CD4-positive, CD25-positive, alpha-beta regulatory T cell (primary cell): ENCODE measurements around the gene DLX6. TPM values are rescaled to one million over a fixed set of nuclear protein-coding genes. Genes with fewer than 3 reads are reported as not detected.

Source experiments
- ATAC-seq, 2 donors: fragments of 150-1000 bp; cut with Tn5 transposase; one replicate each; pipeline ENCODE4 v1.10.0; 2021; ENCODE audit warnings: low read depth in 2 of 2, moderate number of reproducible peaks in 2 of 2, moderate library complexity in 1 of 2
- DNase-seq, 3 donors: peaks; one replicate each; pipeline versions ENCODE4 v3.0.0 to v3.0.0-alpha.2; 2012 to 2022; ENCODE audit warnings: mixed read lengths in 1 of 3
- H3K27ac ChIP-seq: one replicate; pipeline ENCODE4 v1.7.0; 2013; ENCODE audit warnings: mild to moderate bottlenecking, low read length; ENCODE audit not compliant: insufficient read depth, poor library complexity, severe bottlenecking
- H3K27me3 ChIP-seq: one replicate; pipeline ENCODE4 v1.7.0; 2013; ENCODE audit warnings: low read length; ENCODE audit not compliant: control insufficient read depth, insufficient read depth
- H3K36me3 ChIP-seq: one replicate; pipeline ENCODE4 v1.7.0; 2013; ENCODE audit warnings: mild to moderate bottlenecking, low read length, moderate library complexity; ENCODE audit not compliant: control insufficient read depth, insufficient read depth
- H3K4me1 ChIP-seq: 2 replicates; pipeline ENCODE4 v1.7.0; 2013; ENCODE audit warnings: mild to moderate bottlenecking, low read length; ENCODE audit not compliant: insufficient read depth, control insufficient read depth, poor library complexity, severe bottlenecking
- H3K4me3 ChIP-seq: one replicate; pipeline ENCODE4 v1.7.0; 2013; ENCODE audit warnings: low read depth, mild to moderate bottlenecking, low read length, moderate library complexity
- H3K9me3 ChIP-seq, 2 experiments: 1 replicate in 1 of 2; 2 replicates in 1 of 2; pipeline ENCODE4 v1.7.0; 2013; ENCODE audit warnings: low read length in 2 of 2, mild to moderate bottlenecking in 1 of 2, moderate library complexity in 1 of 2; ENCODE audit not compliant: control insufficient read depth in 2 of 2
- H3K27ac Mint-ChIP-seq, 3 donors: one replicate each; pipeline ENCODE4 v1.8.0; 2020 to 2022; ENCODE audit warnings: mild to moderate bottlenecking in 3 of 3, mixed read lengths in 3 of 3, moderate library complexity in 2 of 3
- H3K27me3 Mint-ChIP-seq: one replicate; pipeline ENCODE4 v1.8.0; 2022; ENCODE audit warnings: mild to moderate bottlenecking, mixed read lengths
- H3K36me3 Mint-ChIP-seq: one replicate; pipeline ENCODE4 v1.8.0; 2020; ENCODE audit warnings: mixed read lengths
- H3K4me1 Mint-ChIP-seq, 4 donors: one replicate each; pipeline ENCODE4 v1.8.0; 2020 to 2022; ENCODE audit warnings: mixed read lengths in 4 of 4, mild to moderate bottlenecking in 1 of 4
- H3K4me3 Mint-ChIP-seq, 4 donors: one replicate each; pipeline ENCODE4 v1.8.0; 2020 to 2022; ENCODE audit warnings: mild to moderate bottlenecking in 4 of 4, mixed read lengths in 4 of 4, moderate library complexity in 3 of 4
- H3K9me3 Mint-ChIP-seq, 7 donors: one replicate each; pipeline ENCODE4 v1.8.0; 2020 to 2022; ENCODE audit warnings: mixed read lengths in 7 of 7, mild to moderate bottlenecking in 3 of 7, moderate library complexity in 2 of 7
- polyA plus RNA-seq, 4 donors: library from polyadenylated mRNA; unstranded; fragments of 300-500 nt; fragmentation: Illumina TruSeq; gene quantifications; one replicate each; pipeline ENCODE4 v1.2.3, GENCODE V29; 2021
- total RNA-seq: library from RNA; stranded (reverse); gene quantifications from one replicate; pipeline ENCODE4 v1.2.3, GENCODE V29; 2022

DLX6 gene
- total and polyA plus RNA-seq, 5 donors from 2014 or later = not detected

DNA sequence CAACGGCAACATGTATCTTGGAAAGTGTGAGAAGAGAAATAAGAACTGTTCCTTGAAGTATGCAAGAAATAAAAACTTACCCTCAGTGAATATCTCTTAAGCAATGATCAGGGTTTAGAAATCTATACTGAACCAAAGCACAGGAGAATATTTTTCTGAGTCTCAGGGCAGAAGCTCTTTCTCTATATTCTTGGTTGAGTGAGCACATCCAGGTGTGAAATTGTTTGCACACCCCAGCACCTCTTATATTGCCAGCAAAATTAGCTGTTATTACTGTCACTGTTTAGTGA, 8.4 kb downstream of the DLX6 start:
- Mint-ChIP-seq H3K27me3 (peaks cover 100% of the 10 kb centered on the region), H3K4me1 (peaks cover 0 to 9% (median 4%) of the 10 kb centered on the region in 4 donors), H3K27ac (no peak overlapping the region), H3K36me3 (peaks cover 3% of the 10 kb centered on the region), H3K9me3 (peaks cover 0 to 13% (median 2%) of the 10 kb centered on the region in 7 donors), H3K4me3 (no peak overlapping the region)
- Histone ChIP-seq H3K4me3 (no peak overlapping the region), H3K27me3 (peaks cover 71% of the 10 kb centered on the region), H3K9me3 (peaks cover 4 to 8% of the 10 kb centered on the region in 2 experiments), H3K27ac (no peak overlapping the region), H3K4me1 (no peaks in the 10 kb centered on the region), H3K36me3 (no peaks in the 10 kb centered on the region)
- DNase-seq = no peak
- ATAC-seq = no peak

DNA sequence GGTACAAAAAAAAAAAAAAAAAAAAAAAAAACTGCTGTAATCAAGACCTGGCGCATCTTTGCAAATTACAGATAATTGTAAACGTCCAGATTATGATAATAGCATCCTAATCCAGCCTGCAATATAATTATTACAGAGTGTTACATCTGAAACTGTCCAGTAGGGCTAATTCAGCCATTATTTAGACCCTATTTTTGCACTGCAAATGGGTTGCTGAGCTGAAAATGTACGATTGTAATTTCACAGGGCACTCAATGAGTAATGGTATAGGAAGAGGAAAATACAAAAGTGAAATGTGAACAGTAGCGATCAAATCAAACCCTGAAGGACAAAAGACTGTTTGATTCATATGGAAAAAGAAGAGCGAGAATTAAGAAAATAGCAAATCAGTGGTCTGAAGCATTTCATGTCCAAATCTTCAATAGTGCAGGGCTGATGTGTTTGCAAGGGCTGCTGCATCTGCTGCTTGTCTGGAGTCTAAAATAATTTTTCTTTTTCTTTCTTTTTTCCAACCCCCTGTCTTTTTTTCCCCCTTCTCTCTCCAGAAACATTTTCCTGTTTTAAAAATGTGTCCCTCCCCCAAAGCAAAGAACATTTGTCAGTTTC, 8.9 kb downstream of the DLX6 start:
- Histone ChIP-seq H3K27ac (no peak overlapping the region), H3K27me3 (peaks cover 70% of the 10 kb centered on the region), H3K4me1 (no peaks in the 10 kb centered on the region), H3K36me3 (no peaks in the 10 kb centered on the region), H3K9me3 (peaks cover 4 to 8% of the 10 kb centered on the region in 2 experiments), H3K4me3 (no peak overlapping the region)
- Mint-ChIP-seq H3K4me1 (peaks cover 0 to 10% (median 4%) of the 10 kb centered on the region in 4 donors), H3K36me3 (peaks cover 3% of the 10 kb centered on the region), H3K27me3 (peaks cover 100% of the 10 kb centered on the region), H3K27ac (no peak overlapping the region), H3K9me3 (peaks cover 0 to 13% (median 4%) of the 10 kb centered on the region in 7 donors), H3K4me3 (no peak overlapping the region)
- ATAC-seq (no peak), DNase-seq (no peak)

DNA sequence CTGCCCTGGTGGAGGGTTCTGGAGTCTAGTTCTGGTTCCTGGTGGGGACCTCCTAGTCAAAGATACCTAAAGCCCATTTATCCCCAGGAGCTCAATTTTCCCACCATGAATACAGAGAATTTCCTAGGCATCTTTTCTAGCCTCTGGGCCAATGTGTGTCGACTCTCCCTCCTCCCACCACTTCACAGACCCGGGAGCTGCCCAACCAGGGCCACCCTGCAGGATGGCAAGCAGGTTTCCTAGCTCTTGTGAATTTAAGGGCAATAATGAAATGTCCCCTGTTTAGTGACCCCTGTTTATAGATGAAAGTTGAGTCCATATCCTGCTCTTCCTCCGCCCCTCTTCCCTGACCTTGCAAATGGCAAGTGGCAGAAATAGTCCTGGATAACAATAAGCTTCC, 9.9 kb downstream of the DLX6 start:
- Mint-ChIP-seq H3K27me3 (peaks cover 100% of the 10 kb centered on the region), H3K27ac (no peak overlapping the region), H3K4me1 (peaks cover 1 to 10% (median 4%) of the 10 kb centered on the region in 4 donors)

DNA sequence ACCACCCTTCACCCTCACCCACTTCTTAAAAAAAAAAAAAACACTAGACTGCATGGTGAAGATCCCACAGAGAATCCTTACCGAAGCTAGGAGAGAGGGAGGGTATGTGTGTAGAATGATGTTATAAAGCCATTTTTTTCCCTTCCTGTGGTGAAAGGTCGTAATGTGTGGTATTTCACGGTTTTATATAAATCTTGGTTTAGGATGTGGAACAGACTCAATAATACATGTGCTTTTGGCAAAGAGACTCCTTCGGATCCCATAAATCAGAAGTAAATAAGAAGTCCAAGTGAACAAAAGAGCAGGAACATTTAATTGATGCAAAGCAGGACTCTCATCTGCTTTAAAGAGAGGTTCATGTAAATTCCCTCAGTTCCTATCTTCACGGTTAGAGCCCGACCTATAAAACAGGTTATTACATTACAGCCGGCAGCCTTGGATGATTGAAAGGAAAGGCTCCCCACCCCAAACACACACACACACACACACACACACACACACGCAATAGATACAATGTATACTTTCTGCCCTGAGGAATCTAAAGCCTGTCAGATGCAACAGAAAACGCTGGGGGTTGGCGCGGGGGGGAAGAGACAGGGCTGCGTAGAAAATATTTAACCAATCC, 10.5 kb downstream of the DLX6 start:
- H3K9me3 Mint-ChIP-seq = peaks cover 0 to 13% (median 4%) of the 10 kb centered on the region in 7 donors
- Histone ChIP-seq H3K27me3 (peaks cover 60% of the 10 kb centered on the region), H3K4me3 (no peak overlapping the region), H3K36me3 (no peaks in the 10 kb centered on the region), H3K27ac (no peak overlapping the region), H3K4me1 (no peaks in the 10 kb centered on the region), H3K9me3 (peaks cover 4 to 8% of the 10 kb centered on the region in 2 experiments)
- ATAC-seq = no peak
- H3K4me1 Mint-ChIP-seq = peaks cover 4 to 14% (median 6%) of the 10 kb centered on the region in 4 donors
- peaks cover 100% of the 10 kb centered on the region for H3K27me3 Mint-ChIP-seq
- no peak overlapping the region for H3K4me3 Mint-ChIP-seq
- DNase-seq = no peak
- H3K27ac Mint-ChIP-seq = no peak overlapping the region
- peaks cover 3% of the 10 kb centered on the region for H3K36me3 Mint-ChIP-seq

More for the DNA sequence above, 9.9 kb downstream of the DLX6 start:
- Histone ChIP-seq H3K4me3 (no peak overlapping the region), H3K4me1 (no peaks in the 10 kb centered on the region), H3K36me3 (no peaks in the 10 kb centered on the region), H3K27ac (no peak overlapping the region), H3K27me3 (peaks cover 64% of the 10 kb centered on the region), H3K9me3 (peaks cover 4 to 8% of the 10 kb centered on the region in 2 experiments)
- ATAC-seq (no peak), DNase-seq (no peak)
- Mint-ChIP-seq H3K36me3 (peaks cover 3% of the 10 kb centered on the region), H3K4me3 (peak overlapping the region in 1 of 4 donors; percentile 58), H3K9me3 (peaks cover 0 to 13% (median 4%) of the 10 kb centered on the region in 7 donors)

DNA sequence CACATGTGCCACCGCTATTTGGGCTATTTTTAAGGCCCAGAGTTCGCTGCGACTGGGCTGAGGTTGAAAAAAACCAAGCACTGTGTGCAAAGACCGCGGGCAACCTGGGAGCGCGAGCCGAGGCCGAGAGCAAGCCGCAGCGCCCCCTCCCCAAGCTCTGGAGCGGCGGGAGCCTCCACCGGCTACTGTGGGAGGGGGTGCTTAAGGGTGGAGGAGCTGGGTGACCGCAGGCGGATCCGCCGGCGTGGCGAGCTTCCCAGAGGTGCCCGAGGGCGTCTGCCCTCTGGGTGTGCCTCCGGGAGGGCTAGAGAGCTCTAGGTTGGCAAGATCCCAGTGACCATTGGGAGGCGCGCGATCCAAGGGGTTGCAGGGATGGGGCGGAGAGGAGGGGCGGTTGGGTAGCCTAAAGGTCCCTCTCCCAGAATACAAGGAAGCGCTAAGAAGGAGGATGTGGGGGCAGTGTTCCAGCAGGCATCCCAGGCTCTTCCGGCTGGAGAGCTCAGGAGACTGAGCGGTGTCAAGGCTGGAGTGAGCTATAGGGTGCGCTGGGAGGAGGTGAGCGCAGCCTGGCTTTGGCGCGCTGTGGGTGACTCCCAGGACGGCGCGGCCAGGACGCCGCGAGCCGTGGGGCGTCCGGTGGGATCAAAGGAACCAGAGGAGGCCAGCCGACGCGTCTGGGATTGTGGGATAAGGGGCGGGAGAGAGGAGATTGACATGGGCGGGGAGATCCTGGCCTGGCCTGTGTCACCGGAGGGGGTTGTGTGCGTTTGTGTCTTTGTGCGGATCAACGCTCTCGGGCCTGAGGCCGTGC, 11.2 kb downstream of the DLX6 start:
- peaks cover 4 to 7% of the 10 kb centered on the region in 2 experiments for H3K9me3 ChIP-seq
- H3K27me3 ChIP-seq = peaks cover 52% of the 10 kb centered on the region
- H3K36me3 Mint-ChIP-seq = peaks cover 3% of the 10 kb centered on the region
- DNase-seq = no peak
- no peaks in the 10 kb centered on the region for H3K36me3 ChIP-seq
- peaks cover 0 to 13% (median 1%) of the 10 kb centered on the region in 7 donors for H3K9me3 Mint-ChIP-seq
- no peak overlapping the region for H3K4me3 ChIP-seq
- ATAC-seq = no peak
- peaks cover 4 to 17% (median 6%) of the 10 kb centered on the region in 4 donors for H3K4me1 Mint-ChIP-seq
- peak overlapping the region in 1 of 4 donors; percentile 38 for H3K4me3 Mint-ChIP-seq
- H3K27me3 Mint-ChIP-seq = peaks cover 97% of the 10 kb centered on the region
- no peaks in the 10 kb centered on the region for H3K4me1 ChIP-seq
- no peak overlapping the region for H3K27ac Mint-ChIP-seq
- H3K27ac ChIP-seq = no peak overlapping the region

DNA sequence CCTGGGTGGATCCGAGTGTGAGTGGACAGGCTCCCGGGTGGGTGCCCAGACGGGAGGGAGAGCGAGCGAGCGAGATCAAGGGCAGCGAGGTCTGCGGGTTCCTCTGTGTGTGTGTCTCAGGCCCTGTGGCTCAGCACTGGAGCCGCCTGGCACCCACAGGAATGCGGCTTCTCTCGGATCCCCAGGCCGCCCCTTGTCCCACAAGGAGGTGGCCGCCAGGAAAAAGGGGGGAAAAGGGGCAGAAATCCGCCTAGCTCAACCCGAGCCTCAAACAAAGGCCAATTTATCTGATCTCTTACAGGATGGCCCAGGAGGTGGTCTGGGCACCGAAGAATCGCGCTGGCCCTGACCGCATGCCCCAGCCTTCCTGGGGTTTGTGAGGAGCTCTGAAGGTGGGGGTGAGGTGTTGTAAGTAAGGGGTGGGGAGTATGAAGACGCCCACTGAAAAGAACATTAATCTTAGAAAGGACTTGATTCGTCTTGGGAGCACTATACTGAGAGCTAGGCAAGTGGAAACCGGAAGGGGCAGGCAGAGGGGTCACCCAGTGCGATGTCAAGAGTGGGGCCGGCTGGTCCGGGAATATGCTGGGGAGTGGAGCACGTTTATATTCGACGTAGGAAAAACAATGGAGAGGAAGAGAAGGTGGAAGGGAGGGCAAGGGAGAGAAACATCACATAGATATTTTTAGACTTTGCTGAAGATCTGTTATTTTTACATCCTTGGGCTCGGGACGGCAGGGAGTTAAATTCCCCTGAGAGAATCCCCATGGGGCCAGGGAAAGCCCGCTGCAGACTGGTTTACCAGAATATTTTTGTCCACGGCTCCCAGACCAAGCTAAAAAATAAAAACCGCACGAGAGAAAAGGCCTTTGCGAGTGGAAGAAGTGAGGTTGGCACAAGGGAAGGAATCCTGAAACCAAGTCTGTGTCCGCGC, 12.1 kb downstream of the DLX6 start:
- DNase-seq (no peak), ATAC-seq (no peak)
- peaks cover 97% of the 10 kb centered on the region for H3K27me3 Mint-ChIP-seq
- Histone ChIP-seq H3K27me3 (peaks cover 50% of the 10 kb centered on the region), H3K4me1 (no peaks in the 10 kb centered on the region), H3K27ac (no peak overlapping the region), H3K4me3 (no peak overlapping the region), H3K36me3 (no peaks in the 10 kb centered on the region), H3K9me3 (peaks cover 2 to 4% of the 10 kb centered on the region in 2 experiments)
- H3K27ac Mint-ChIP-seq = no peak overlapping the region
- peaks cover 3% of the 10 kb centered on the region for H3K36me3 Mint-ChIP-seq
- H3K9me3 Mint-ChIP-seq = peaks cover 0 to 15% (median 0%) of the 10 kb centered on the region in 7 donors
- peaks cover 4 to 24% (median 8%) of the 10 kb centered on the region in 4 donors for H3K4me1 Mint-ChIP-seq
- H3K4me3 Mint-ChIP-seq = no peak overlapping the region

DNA sequence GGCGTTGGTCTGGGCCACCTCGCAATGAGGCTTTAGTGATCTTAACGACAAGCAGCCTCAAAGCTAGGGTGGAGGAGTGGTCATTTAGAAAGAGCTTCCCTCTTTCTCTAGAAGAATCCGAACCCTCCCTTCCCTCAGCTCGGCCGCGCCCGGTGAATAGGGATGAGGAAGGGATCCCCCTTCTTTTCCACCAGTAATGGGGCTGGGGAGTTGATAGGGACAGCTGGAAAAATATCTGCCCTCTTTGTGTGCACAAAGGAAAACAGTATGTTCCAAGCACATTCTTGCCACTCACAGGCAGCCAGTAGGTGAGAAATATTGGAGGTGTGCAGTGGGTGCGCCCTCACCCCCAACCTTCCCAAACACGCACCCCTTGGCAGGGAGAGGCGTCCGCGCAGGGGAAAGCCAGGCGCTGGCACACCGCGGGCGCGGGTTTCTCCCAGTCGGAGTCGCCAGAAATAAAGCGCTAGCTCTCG, 12.8 kb downstream of the DLX6 start:
- ATAC-seq (no peak), DNase-seq (no peak)
- Histone ChIP-seq H3K9me3 (peaks cover 0 to 4% of the 10 kb centered on the region in 2 experiments), H3K4me1 (no peaks in the 10 kb centered on the region), H3K36me3 (no peaks in the 10 kb centered on the region), H3K4me3 (no peak overlapping the region), H3K27me3 (peaks cover 44% of the 10 kb centered on the region), H3K27ac (no peak overlapping the region)
- Mint-ChIP-seq H3K27ac (no peak overlapping the region), H3K27me3 (peaks cover 97% of the 10 kb centered on the region), H3K36me3 (peaks cover 3% of the 10 kb centered on the region), H3K9me3 (peaks cover 0 to 14% (median 0%) of the 10 kb centered on the region in 7 donors), H3K4me1 (peaks cover 4 to 29% (median 9%) of the 10 kb centered on the region in 4 donors), H3K4me3 (no peak overlapping the region)
